Activated T-helper 17 cell treated with anti-CD3 and anti-CD28 coated beads, Interleukin-2, amount 50 U/mL, for 72 hours (primary cell): ENCODE data around the gene RETREG1. TPM values are rescaled to one million over a fixed set of nuclear protein-coding genes. Genes with fewer than 3 reads are reported as not detected.
A peak's percentile ranks its signal among the peaks of the same experiment; 100 is the strongest.
"Not testable (repeated sequence)": the region's sequence is repeated elsewhere in the genome, so short reads cannot be mapped to it uniquely, and the experiment has no call there.

ENCODE experiments used
- ATAC-seq: fragments of 150-1000 bp; cut with Tn5 transposase; replicated peaks from 2 replicates; pipeline ENCODE4 v1.10.0; 2021; ENCODE audit warnings: mild to moderate bottlenecking, moderate library complexity
- H3K27ac Mint-ChIP-seq: one replicate; pipeline ENCODE4 v1.8.0; 2022; ENCODE audit warnings: mixed read lengths
- H3K27me3 Mint-ChIP-seq: one replicate; pipeline ENCODE4 v1.8.0; 2022; ENCODE audit warnings: mixed read lengths
- H3K36me3 Mint-ChIP-seq: one replicate; pipeline ENCODE4 v1.8.0; 2022; ENCODE audit warnings: low read depth, mild to moderate bottlenecking, mixed read lengths
- H3K4me1 Mint-ChIP-seq: one replicate; pipeline ENCODE4 v1.8.0; 2022; ENCODE audit warnings: mixed read lengths
- H3K4me3 Mint-ChIP-seq: one replicate; pipeline ENCODE4 v1.8.0; 2022; ENCODE audit warnings: mild to moderate bottlenecking, mixed read lengths
- H3K9me3 Mint-ChIP-seq: one replicate; pipeline ENCODE4 v1.8.0; 2022; ENCODE audit warnings: mixed read lengths
- total RNA-seq, 2 donors: library from RNA; stranded (reverse); gene quantifications; one replicate each; pipeline ENCODE4 v1.2.3, GENCODE V29; 2022

Gene RETREG1
- total RNA-seq, 2 donors from 2014 or later = 8.4 to 13.5 TPM

GRCh38 chr5:16544607-16545374 is 72.0 kb downstream of the RETREG1 start:
- Mint-ChIP-seq H3K4me1 (peaks cover 11% of the 10 kb centered on the region), H3K27ac (no peak overlapping the region)

DNA sequence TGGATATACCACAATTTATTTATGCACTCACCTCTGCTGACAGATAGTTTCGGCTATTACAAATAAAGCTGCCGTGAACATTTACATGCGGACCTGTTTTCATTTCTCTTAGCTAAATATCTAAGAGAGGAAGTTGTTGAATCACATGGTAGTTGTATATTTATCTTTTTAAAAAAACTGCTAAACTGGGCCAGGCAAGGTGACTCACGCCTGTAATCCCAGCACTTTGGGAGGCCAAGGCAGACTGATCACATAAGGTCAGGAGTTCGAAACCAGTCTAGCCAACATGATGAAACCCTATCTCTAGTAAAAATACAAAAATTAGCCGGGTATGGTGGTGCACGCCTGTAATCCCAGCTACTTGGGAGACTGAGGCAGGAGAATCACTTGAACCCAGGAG is 73.6 kb downstream of the RETREG1 start:
- not testable (repeated sequence) for H3K27me3 Mint-ChIP-seq, ATAC-seq, H3K36me3 Mint-ChIP-seq, H3K27ac Mint-ChIP-seq, H3K9me3 Mint-ChIP-seq, H3K4me1 Mint-ChIP-seq, H3K4me3 Mint-ChIP-seq

More at GRCh38 chr5:16544607-16545374, 72.0 kb downstream of the RETREG1 start:
- Mint-ChIP-seq H3K9me3 (no peaks in the 10 kb centered on the region), H3K36me3 (no peaks in the 10 kb centered on the region), H3K4me3 (no peak overlapping the region), H3K27me3 (no peaks in the 10 kb centered on the region)
- no peak for ATAC-seq

DNA sequence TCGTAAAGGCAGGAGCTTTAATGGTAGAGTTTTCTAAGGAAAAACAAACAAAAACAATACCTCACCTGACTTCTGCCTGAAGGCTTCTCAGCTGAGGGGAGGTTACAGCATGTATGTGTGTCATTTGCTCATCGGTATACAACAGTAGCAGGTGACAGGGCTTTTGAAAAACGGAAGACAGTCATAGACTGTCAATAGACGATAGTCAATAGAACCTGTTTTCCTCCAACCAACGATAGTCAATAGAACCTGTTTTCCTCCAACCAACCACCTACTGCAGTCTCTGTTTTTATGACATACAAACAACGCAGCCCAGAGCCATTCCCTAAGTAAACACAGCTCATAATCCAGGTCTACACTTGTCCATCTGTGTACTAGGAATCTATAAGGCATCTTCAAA is 74.6 kb downstream of the RETREG1 start:
- Mint-ChIP-seq H3K4me3 (no peak overlapping the region), H3K27ac (no peak overlapping the region), H3K4me1 (peaks cover 6% of the 10 kb centered on the region), H3K36me3 (no peaks in the 10 kb centered on the region), H3K27me3 (no peaks in the 10 kb centered on the region), H3K9me3 (no peaks in the 10 kb centered on the region)
- ATAC-seq = no peak

DNA sequence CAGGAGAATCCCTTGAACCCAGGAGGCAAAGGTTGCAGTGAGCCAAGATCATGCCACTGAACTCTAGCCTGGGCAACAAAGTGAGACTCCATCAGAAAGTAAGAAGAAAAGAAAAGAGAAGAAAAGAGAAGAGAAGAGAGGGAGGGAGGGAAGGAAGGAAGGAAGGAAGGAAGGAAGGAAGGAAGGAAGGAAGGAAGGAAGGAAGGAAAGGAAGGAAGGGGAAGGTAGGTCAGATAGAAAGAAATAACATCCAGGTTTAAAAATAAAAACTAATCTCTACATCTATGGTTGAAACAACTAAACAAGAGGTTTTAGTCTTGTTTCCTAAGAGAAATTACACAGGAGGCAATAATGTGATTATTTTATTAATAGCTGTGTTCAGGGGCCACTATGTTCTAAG is 75.2 kb downstream of the RETREG1 start:
- H3K36me3 Mint-ChIP-seq, H3K4me3 Mint-ChIP-seq, H3K4me1 Mint-ChIP-seq, H3K27ac Mint-ChIP-seq, ATAC-seq, H3K27me3 Mint-ChIP-seq, H3K9me3 Mint-ChIP-seq: not testable (repeated sequence)

DNA sequence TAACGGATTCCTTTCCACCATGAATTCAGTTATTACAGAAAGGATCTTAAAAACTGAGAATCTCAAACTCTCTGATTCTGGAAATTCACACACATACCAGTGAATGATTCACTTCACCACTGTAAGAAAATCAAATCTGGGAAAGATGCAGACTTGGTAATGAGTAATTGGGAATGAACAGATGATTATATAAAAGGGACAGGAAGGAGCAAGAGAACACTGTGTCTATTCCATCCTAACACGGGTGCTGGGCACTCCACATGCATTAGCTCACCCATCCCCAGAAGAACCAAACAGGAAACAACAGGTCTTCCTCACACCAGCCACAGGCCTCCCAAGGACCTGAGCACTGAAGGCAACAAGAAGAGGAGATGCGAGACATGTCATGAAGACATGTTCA is 76.4 kb downstream of the RETREG1 start:
- H3K27ac Mint-ChIP-seq = peak overlapping the region; percentile 23
- no peak overlapping the region for H3K4me3 Mint-ChIP-seq
- H3K9me3 Mint-ChIP-seq = no peaks in the 10 kb centered on the region
- H3K27me3 Mint-ChIP-seq = no peaks in the 10 kb centered on the region
- ATAC-seq = no peak
- no peaks in the 10 kb centered on the region for H3K36me3 Mint-ChIP-seq
- H3K4me1 Mint-ChIP-seq = peaks cover 3% of the 10 kb centered on the region

DNA sequence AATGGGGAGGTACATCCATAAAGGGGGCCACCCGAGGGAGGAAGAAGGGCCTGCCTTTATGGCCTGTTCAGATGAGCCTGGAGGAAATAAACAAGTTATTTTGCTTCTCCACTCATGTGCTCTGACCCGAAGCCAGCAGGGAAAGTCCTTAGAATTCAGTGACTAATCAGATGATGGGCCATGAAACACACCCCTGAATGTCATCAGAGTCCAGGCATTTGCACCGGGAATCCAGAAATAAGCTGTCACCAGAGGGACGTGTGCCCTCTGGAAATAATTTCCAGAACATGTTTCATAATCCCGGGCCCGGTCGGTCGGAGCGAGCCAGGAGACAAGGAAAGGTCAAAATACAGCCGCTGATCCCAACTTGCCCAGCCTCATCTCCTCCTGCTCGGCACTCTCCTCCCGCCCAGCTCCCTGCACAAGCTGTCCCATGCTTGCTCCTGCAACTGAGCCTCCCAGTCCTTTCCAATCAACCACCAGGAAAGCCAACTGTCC is 77.6 kb downstream of the RETREG1 start:
- H3K36me3 Mint-ChIP-seq = no peaks in the 10 kb centered on the region
- no peaks in the 10 kb centered on the region for H3K27me3 Mint-ChIP-seq
- no peaks in the 10 kb centered on the region for H3K9me3 Mint-ChIP-seq
- no peak overlapping the region for H3K27ac Mint-ChIP-seq
- H3K4me3 Mint-ChIP-seq = no peak overlapping the region
- ATAC-seq = no peak
- H3K4me1 Mint-ChIP-seq = peaks cover 5% of the 10 kb centered on the region

- ATAC-seq = no peak
- no peak overlapping the region for H3K4me3 Mint-ChIP-seq
- no peaks in the 10 kb centered on the region for H3K9me3 Mint-ChIP-seq
- no peaks in the 10 kb centered on the region for H3K36me3 Mint-ChIP-seq
- no peaks in the 10 kb centered on the region for H3K27me3 Mint-ChIP-seq
- no peak overlapping the region for H3K27ac Mint-ChIP-seq
- peaks cover 6% of the 10 kb centered on the region for H3K4me1 Mint-ChIP-seq
Measured at GRCh38 chr5:16538006-16538405, 78.8 kb downstream of the RETREG1 start.

GRCh38 chr5:16536818-16537217 is 80.0 kb downstream of the RETREG1 start:
- no peak overlapping the region for H3K4me3 Mint-ChIP-seq
- no peaks in the 10 kb centered on the region for H3K27me3 Mint-ChIP-seq
- ATAC-seq = no peak
- no peaks in the 10 kb centered on the region for H3K36me3 Mint-ChIP-seq
- no peaks in the 10 kb centered on the region for H3K9me3 Mint-ChIP-seq
- no peak overlapping the region for H3K27ac Mint-ChIP-seq
- peaks cover 4% of the 10 kb centered on the region for H3K4me1 Mint-ChIP-seq

- H3K9me3 Mint-ChIP-seq = no peaks in the 10 kb centered on the region
- H3K4me1 Mint-ChIP-seq = peaks cover 4% of the 10 kb centered on the region
- H3K27ac Mint-ChIP-seq = no peak overlapping the region
- no peaks in the 10 kb centered on the region for H3K27me3 Mint-ChIP-seq
- H3K4me3 Mint-ChIP-seq = no peak overlapping the region
- H3K36me3 Mint-ChIP-seq = no peaks in the 10 kb centered on the region
- no peak for ATAC-seq
Measured at GRCh38 chr5:16536246-16536645, 80.6 kb downstream of the RETREG1 start.

GRCh38 chr5:16534280-16534679 is 82.5 kb downstream of the RETREG1 start:
- Mint-ChIP-seq H3K4me1 (peaks cover 4% of the 10 kb centered on the region), H3K27me3 (no peaks in the 10 kb centered on the region), H3K9me3 (no peaks in the 10 kb centered on the region), H3K27ac (no peak overlapping the region), H3K36me3 (no peaks in the 10 kb centered on the region), H3K4me3 (no peak overlapping the region)
- ATAC-seq = no peak

DNA sequence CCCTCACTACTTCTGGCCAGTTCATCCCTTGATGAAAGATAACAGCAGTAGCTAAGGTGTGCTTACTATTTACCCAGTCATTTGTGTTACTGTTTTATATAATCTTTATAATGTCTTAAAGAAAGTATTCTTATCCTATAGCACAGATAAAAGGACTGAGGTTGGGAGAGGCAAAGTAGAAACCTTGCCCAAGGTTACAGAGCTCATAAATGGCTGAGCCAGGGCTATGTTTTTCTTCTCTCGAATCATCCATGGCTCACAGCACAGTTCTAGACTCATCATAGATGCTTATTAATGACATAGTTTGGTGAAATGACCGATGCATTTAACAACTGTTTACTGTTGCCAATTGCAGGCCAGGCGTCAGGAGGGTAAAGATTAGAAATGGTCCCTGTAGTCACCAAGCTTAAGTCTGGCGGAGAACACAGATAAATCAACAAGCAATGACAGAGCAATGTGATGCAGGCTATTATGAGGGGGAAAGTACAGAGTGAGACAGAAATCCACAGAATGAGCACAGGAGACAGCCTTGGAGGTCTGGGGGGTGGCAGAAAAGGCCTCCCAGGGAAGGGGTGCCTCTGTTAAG is 85.6 kb downstream of the RETREG1 start:
- H3K27ac Mint-ChIP-seq = no peak overlapping the region
- peaks cover 4% of the 10 kb centered on the region for H3K4me1 Mint-ChIP-seq
- H3K36me3 Mint-ChIP-seq = no peaks in the 10 kb centered on the region
- no peak overlapping the region for H3K4me3 Mint-ChIP-seq
- ATAC-seq = no peak
- H3K27me3 Mint-ChIP-seq = no peaks in the 10 kb centered on the region
- no peaks in the 10 kb centered on the region for H3K9me3 Mint-ChIP-seq

DNA sequence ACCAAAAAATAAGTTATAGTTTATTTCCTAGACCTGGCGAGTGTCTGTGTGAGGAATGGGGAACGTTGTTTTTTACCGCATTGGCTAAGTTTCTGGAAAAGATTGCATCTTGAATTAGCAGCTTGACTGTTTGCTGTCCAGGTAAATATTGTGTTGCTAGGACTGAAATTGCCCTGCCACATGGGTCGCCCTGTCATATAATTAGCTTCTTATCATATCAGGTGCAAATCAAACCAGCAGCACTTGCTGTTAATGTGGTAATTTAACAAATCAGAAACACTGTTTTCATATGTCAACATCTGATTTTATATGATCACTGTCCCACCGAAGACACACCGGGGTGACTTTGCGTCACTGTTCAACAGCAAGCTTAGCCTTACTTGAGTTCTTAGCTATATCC is 87.5 kb downstream of the RETREG1 start:
- Mint-ChIP-seq H3K27me3 (no peaks in the 10 kb centered on the region), H3K9me3 (no peaks in the 10 kb centered on the region), H3K36me3 (no peaks in the 10 kb centered on the region), H3K27ac (no peak overlapping the region), H3K4me3 (no peak overlapping the region), H3K4me1 (peaks cover 10% of the 10 kb centered on the region)
- ATAC-seq = no peak

- ATAC-seq = peak; percentile 23
- H3K4me3 Mint-ChIP-seq = no peak overlapping the region
- H3K27me3 Mint-ChIP-seq = no peaks in the 10 kb centered on the region
- H3K9me3 Mint-ChIP-seq = no peaks in the 10 kb centered on the region
- no peak overlapping the region for H3K27ac Mint-ChIP-seq
- H3K4me1 Mint-ChIP-seq = peaks cover 14% of the 10 kb centered on the region
- H3K36me3 Mint-ChIP-seq = peaks cover 3% of the 10 kb centered on the region
Measured at GRCh38 chr5:16528382-16529110, 88.3 kb downstream of the RETREG1 start.

DNA sequence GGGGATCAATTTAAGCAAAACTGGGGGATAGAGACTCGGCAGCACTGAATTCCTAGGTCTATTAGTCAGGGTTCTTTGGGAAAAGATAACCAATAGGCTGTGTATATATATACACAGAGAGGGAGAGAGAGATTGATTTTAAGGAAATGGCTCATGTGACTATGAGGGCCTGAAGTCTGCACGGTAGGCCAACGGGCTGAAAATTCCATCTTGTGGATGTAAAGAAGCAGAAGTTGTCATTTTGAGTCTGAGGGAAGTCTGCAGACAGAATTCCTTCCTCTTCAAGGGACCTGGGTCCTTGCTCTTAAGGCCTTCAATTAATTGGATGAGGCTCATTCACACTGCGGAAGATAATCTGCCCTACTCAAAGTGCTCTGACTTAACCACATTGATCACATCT is 91.1 kb downstream of the RETREG1 start:
- no peak overlapping the region for H3K4me3 Mint-ChIP-seq
- H3K9me3 Mint-ChIP-seq = no peaks in the 10 kb centered on the region
- peaks cover 8% of the 10 kb centered on the region for H3K36me3 Mint-ChIP-seq
- H3K4me1 Mint-ChIP-seq = peaks cover 20% of the 10 kb centered on the region
- no peak for ATAC-seq
- H3K27me3 Mint-ChIP-seq = no peaks in the 10 kb centered on the region
- H3K27ac Mint-ChIP-seq = no peak overlapping the region

DNA sequence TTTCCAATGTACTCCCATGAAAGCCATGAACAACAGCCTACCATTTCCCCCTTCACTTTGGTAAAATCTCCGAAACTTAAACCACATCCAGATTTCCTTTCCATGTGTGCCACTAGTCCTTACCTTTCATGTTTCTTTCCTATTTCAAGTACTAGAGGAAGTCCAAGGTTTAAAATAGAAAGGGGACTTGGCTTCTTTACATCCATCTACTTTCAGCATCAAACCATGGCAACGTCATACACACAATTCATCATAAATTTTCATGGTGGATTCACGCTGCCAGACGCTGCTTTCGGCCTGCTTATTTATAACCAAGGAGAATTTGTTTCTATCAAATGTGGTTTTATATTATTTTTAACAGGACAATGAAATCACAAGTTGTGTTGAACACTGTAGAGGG is 92.5 kb downstream of the RETREG1 start:
- Mint-ChIP-seq H3K36me3 (peaks cover 8% of the 10 kb centered on the region), H3K4me1 (peaks cover 27% of the 10 kb centered on the region), H3K9me3 (no peaks in the 10 kb centered on the region), H3K4me3 (no peak overlapping the region), H3K27ac (no peak overlapping the region), H3K27me3 (no peaks in the 10 kb centered on the region)
- ATAC-seq = no peak
